ENCODE measurements around the gene ANKRD50. TPM values are rescaled to one million over a fixed set of nuclear protein-coding genes. Genes with fewer than 3 reads are reported as not detected.

ANKRD50 gene
- total RNA-seq, 1 donor: 1.7 TPM

- Histone ChIP-seq H3K9me3 (ENCODE audit: low read depth, low read length) (no peaks in the 10 kb centered on the region), H3K27me3 (ENCODE audit: insufficient read depth, low read length) (no peaks in the 10 kb centered on the region), H3K4me1 (ENCODE audit: insufficient read depth, low read length) (peaks cover 6% of the 10 kb centered on the region), H3K4me3 (ENCODE audit: low read length) (no peak overlapping the region)
These were observed 4.6 kb upstream of the ANKRD50 start for GRCh38 chr4:124717101-124717500.

- Histone ChIP-seq H3K9me3 (ENCODE audit: low read depth, low read length) (no peaks in the 10 kb centered on the region), H3K4me3 (ENCODE audit: low read length) (peak overlapping the region; percentile 47), H3K4me1 (ENCODE audit: insufficient read depth, low read length) (peaks cover 26% of the 10 kb centered on the region), H3K27me3 (ENCODE audit: insufficient read depth, low read length) (no peaks in the 10 kb centered on the region)
These were observed 657 bp upstream of the ANKRD50 start for GRCh38 chr4:124713185-124713592.

DNA sequence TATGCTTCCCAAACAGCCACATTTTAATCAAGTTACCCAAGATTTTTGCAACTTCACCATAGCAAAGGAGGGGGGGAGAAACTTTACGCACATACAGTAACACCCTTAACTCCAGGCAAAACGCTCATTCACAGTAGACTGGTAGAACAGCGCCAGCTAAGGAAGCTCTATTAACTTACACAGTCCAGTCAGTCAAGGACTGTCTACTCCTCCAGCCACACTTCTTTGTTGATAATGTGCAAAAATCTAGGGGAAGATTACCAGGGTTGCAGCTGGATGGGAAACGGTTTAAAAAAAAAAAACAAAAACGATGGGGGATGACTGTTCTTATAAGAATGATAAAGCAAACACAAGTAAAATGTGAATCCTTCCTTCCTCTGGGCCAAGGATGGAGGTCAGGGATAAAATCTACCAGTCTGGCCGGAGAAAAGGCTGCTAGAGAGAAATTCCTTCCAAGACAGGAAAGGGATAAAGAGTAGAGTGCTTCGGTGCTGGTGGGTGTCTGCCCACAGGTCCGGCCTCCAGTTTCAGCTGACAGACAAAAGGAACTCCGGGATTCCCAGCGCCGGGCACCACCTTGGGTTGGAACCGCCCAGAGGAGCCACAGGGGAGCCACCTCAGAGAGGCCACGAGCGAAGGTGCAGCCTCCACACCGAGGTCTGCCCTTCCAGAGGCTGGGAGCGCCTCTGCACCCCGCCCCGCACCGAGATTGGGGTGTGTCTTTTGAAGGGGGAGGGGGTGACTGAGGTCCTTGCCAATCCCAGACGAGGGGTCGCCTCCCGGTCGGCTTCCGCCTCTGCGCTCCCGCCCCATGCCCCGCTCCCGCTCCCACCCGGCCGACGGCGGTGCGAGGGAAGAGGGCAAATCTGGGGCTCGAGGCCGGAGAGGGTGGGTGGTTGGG is 811 bp downstream of the ANKRD50 start:
- Histone ChIP-seq H3K4me1 (ENCODE audit: insufficient read depth, low read length) (peaks cover 26% of the 10 kb centered on the region), H3K27me3 (ENCODE audit: insufficient read depth, low read length) (no peaks in the 10 kb centered on the region), H3K4me3 (ENCODE audit: low read length) (peak overlapping the region; percentile 52), H3K9me3 (ENCODE audit: low read depth, low read length) (no peaks in the 10 kb centered on the region)

- no peaks in the 10 kb centered on the region for H3K9me3 ChIP-seq (ENCODE audit: low read depth, low read length)
- H3K4me1 ChIP-seq (ENCODE audit: insufficient read depth, low read length): peaks cover 26% of the 10 kb centered on the region
- no peaks in the 10 kb centered on the region for H3K27me3 ChIP-seq (ENCODE audit: insufficient read depth, low read length)
- H3K4me3 ChIP-seq (ENCODE audit: low read length): peak overlapping the region; percentile 52
These were observed 1.6 kb downstream of the ANKRD50 start for GRCh38 chr4:124710911-124711310.

DNA sequence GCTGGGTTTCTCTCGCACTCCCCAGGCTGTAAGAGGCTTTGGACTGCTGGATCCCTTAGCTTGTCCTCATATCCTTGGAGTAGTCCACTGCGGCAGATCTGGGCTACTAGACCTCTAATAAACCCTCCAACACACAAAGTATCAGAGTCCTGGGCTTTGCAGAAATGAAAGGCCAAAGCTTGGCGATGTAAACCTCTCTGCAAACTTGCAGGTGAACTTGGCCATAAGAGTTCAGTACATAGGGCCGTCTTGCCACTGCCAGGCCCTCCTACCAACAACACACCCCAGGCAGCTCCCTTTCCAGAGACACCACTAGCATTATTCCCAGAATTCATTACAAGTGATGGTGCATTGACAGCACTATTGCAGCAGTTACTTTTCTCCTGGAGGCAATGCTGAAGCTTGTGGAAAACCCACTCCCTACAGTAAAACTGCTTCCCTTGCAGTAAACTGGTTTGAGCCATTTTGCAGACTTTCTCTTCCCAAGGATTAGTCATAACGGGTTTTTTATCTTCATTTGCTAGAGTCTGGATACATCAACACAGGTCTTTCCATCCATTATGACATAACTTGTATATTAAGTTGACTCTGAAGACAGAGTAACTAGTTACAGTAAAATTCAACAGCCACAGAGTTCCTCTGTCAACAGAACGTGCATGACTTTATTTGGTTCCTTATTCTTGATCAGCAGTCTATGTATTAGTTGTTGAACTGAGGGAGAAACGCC is 2.4 kb downstream of the ANKRD50 start:
- H3K4me1 ChIP-seq (ENCODE audit: insufficient read depth, low read length): peaks cover 26% of the 10 kb centered on the region
- H3K4me3 ChIP-seq (ENCODE audit: low read length): no peak overlapping the region
- H3K27me3 ChIP-seq (ENCODE audit: insufficient read depth, low read length): no peaks in the 10 kb centered on the region
- no peaks in the 10 kb centered on the region for H3K9me3 ChIP-seq (ENCODE audit: low read depth, low read length)

DNA sequence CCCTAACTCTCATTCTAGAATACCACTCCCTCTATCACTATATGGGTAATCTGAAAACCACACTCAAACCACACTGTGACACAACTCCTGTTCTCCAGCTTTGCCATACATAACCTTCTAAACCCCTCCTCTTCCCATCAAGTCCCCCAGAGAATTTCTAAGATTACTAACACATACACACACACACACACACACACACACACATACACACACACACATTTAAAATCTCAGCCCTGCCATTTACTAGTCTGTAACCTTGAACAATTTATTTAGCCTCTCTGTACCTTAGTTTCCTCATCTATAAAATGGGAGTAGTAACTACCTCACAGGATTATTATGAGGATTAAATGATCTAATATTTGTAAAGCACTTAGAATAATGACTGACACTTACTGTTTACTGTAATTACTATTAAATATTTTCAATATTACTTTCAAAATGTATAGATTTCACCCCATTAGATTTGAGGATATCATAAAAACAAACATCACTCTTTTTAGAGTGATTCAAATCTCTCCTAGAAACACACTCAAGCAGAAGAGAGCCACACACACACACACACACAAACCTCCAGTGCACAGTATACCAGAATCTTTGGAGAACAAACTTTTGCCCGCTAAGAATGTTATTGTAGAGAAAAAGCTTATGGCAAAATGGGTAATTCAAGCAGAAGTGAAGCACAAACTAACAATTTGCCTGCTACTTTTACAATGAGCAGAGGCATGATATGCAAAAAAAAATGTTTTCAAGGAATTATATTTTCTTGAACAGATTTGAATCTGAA is 3.8 kb downstream of the ANKRD50 start:
- Histone ChIP-seq H3K9me3 (ENCODE audit: low read depth, low read length) (no peaks in the 10 kb centered on the region), H3K27me3 (ENCODE audit: insufficient read depth, low read length) (no peaks in the 10 kb centered on the region), H3K4me3 (ENCODE audit: low read length) (no peak overlapping the region), H3K4me1 (ENCODE audit: insufficient read depth, low read length) (peaks cover 27% of the 10 kb centered on the region)

- Histone ChIP-seq H3K4me3 (ENCODE audit: low read length) (no peak overlapping the region), H3K4me1 (ENCODE audit: insufficient read depth, low read length) (peaks cover 21% of the 10 kb centered on the region), H3K27me3 (ENCODE audit: insufficient read depth, low read length) (no peaks in the 10 kb centered on the region), H3K9me3 (ENCODE audit: low read depth, low read length) (no peaks in the 10 kb centered on the region)
These were observed 7.1 kb downstream of the ANKRD50 start for GRCh38 chr4:124705393-124705792.

- H3K4me3 ChIP-seq (ENCODE audit: low read length): no peak overlapping the region
These were observed 9.4 kb downstream of the ANKRD50 start for GRCh38 chr4:124703154-124703553.

GRCh38 chr4:124697441-124697840 is 15.1 kb downstream of the ANKRD50 start:
- H3K9me3 ChIP-seq (ENCODE audit: low read depth, low read length): no peaks in the 10 kb centered on the region
- no peaks in the 10 kb centered on the region for H3K4me1 ChIP-seq (ENCODE audit: insufficient read depth, low read length)
- no peak overlapping the region for H3K4me3 ChIP-seq (ENCODE audit: low read length)
- H3K27me3 ChIP-seq (ENCODE audit: insufficient read depth, low read length): no peaks in the 10 kb centered on the region

More at GRCh38 chr4:124703154-124703553, 9.4 kb downstream of the ANKRD50 start:
- peaks cover 10% of the 10 kb centered on the region for H3K4me1 ChIP-seq (ENCODE audit: insufficient read depth, low read length)
- no peaks in the 10 kb centered on the region for H3K9me3 ChIP-seq (ENCODE audit: low read depth, low read length)
- no peaks in the 10 kb centered on the region for H3K27me3 ChIP-seq (ENCODE audit: insufficient read depth, low read length)

- no peaks in the 10 kb centered on the region for H3K27me3 ChIP-seq (ENCODE audit: insufficient read depth, low read length)
- no peak overlapping the region for H3K4me3 ChIP-seq (ENCODE audit: low read length)
- H3K4me1 ChIP-seq (ENCODE audit: insufficient read depth, low read length): no peaks in the 10 kb centered on the region
- H3K9me3 ChIP-seq (ENCODE audit: low read depth, low read length): no peaks in the 10 kb centered on the region
These were observed 16.4 kb downstream of the ANKRD50 start for GRCh38 chr4:124696182-124696581.

GRCh38 chr4:124694946-124695598 is 17.5 kb downstream of the ANKRD50 start:
- Histone ChIP-seq H3K4me3 (ENCODE audit: low read length) (no peak overlapping the region), H3K27me3 (ENCODE audit: insufficient read depth, low read length) (no peaks in the 10 kb centered on the region), H3K4me1 (ENCODE audit: insufficient read depth, low read length) (no peaks in the 10 kb centered on the region), H3K9me3 (ENCODE audit: low read depth, low read length) (no peaks in the 10 kb centered on the region)

- Histone ChIP-seq H3K4me1 (ENCODE audit: insufficient read depth, low read length) (no peaks in the 10 kb centered on the region), H3K4me3 (ENCODE audit: low read length) (no peak overlapping the region), H3K9me3 (ENCODE audit: low read depth, low read length) (no peaks in the 10 kb centered on the region), H3K27me3 (ENCODE audit: insufficient read depth, low read length) (no peaks in the 10 kb centered on the region)
These were observed 18.2 kb downstream of the ANKRD50 start for GRCh38 chr4:124694306-124694705.

DNA sequence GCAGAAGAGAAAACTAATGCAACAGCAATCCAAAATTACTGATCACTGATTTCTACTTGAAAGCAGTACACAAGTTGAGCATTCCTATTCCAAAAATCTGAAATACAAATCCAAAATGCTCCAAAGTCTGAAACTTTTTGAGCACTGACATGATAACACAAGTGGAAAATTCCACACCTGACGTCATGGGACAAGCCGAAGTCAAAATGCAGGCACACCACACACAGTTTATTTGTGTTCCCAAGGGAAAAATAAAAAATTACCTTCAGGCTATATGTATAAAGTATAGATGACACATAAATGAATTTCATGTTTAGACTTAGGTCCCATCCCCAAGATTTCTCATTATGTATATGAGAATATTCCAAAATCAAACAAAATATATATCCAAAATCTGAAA is 20.7 kb downstream of the ANKRD50 start:
- Histone ChIP-seq H3K9me3 (ENCODE audit: low read depth, low read length) (no peaks in the 10 kb centered on the region), H3K4me3 (ENCODE audit: low read length) (no peak overlapping the region), H3K4me1 (ENCODE audit: insufficient read depth, low read length) (no peaks in the 10 kb centered on the region), H3K27me3 (ENCODE audit: insufficient read depth, low read length) (no peaks in the 10 kb centered on the region)

DNA sequence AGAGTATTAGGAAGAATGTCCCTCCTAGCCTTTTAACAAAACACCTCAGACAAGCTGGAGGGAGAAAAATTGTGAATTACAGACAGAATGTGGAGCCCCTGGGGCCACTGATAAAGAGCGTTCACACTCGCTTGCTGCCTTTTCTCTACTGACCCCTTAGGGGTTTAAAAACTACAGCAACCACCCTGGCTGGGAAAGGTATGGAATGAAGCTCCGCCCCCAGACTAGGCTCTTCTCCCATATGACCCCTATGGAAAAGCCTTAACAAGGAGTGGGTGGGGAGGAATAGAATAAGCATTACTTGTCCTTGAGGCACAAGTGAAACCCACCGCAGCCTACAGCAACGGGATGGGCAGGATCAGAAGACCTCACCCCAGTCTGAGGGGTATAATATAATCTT is 26.3 kb downstream of the ANKRD50 start:
- H3K27me3 ChIP-seq (ENCODE audit: insufficient read depth, low read length): no peaks in the 10 kb centered on the region
- H3K4me1 ChIP-seq (ENCODE audit: insufficient read depth, low read length): no peaks in the 10 kb centered on the region
- H3K4me3 ChIP-seq (ENCODE audit: low read length): no peak overlapping the region
- H3K9me3 ChIP-seq (ENCODE audit: low read depth, low read length): no peaks in the 10 kb centered on the region

Measured in mononuclear cell (primary cell).